ENCODE data around the gene ARID5B. TPM values are rescaled to one million over a fixed set of nuclear protein-coding genes. Genes with fewer than 3 reads are reported as not detected.

Gene ARID5B
- total and polyA plus RNA-seq, 2 experiments from 2014 or later: 53.2 to 55.0 TPM

- no peak overlapping the region for H3K4me3 ChIP-seq
- H3K4me2 ChIP-seq: peak overlapping the region; percentile 9
- TF ChIP-seq EZH2 (IDR thresholded peaks at IDR 0.05; ENCODE audit: borderline replicate concordance) (no peak), EZH2phosphoT487 (IDR thresholded peaks at IDR 0.05; ENCODE audit: low read depth, severe bottlenecking, unreplicated experiment) (no peak), CTCF (IDR thresholded peaks at IDR 0.05; ENCODE audit: poor library complexity) (no peak)
- H3K9me2 ChIP-seq (replicated peaks; ENCODE audit: insufficient read depth): no peaks in the 10 kb centered on the region
- peak overlapping the region; percentile 68 for H3K27ac ChIP-seq
- peaks cover 3% of the 10 kb centered on the region for H4K20me1 ChIP-seq (ENCODE audit: insufficient read depth, poor library complexity, severe bottlenecking)
- peaks cover 6% of the 10 kb centered on the region for H3K36me3 ChIP-seq (replicated peaks; ENCODE audit: insufficient read depth, low read depth)
- 76% methylated on average over 2 of the region's 2 CpGs for WGBS (ENCODE audit: low lambda C conversion rate, missing lambda C conversion rate)
- peaks cover 78% of the 10 kb centered on the region for H3K79me2 ChIP-seq
- no peak for DNase-seq (ENCODE audit: low spot score)
- no peaks in the 10 kb centered on the region for H3K27me3 ChIP-seq
- peaks cover 61% of the 10 kb centered on the region for H3K4me1 ChIP-seq (ENCODE audit: insufficient read depth)
- H2AFZ ChIP-seq: no peak overlapping the region
- no peaks in the 10 kb centered on the region for H3K9me3 ChIP-seq (ENCODE audit: low read depth)
Observed at GRCh38 chr10:62058476-62058875, 157.0 kb downstream of the ARID5B start.

GRCh38 chr10:62058896-62059216, 157.4 kb downstream of the ARID5B start:
- H3K9me3 ChIP-seq (ENCODE audit: low read depth): no peaks in the 10 kb centered on the region
- no peak overlapping the region for H3K4me3 ChIP-seq
- peaks cover 74% of the 10 kb centered on the region for H3K79me2 ChIP-seq
- no peaks in the 10 kb centered on the region for H3K9me2 ChIP-seq (replicated peaks; ENCODE audit: insufficient read depth)
- TF ChIP-seq CTCF (IDR thresholded peaks at IDR 0.05; ENCODE audit: poor library complexity): no peak
- TF ChIP-seq EZH2phosphoT487 (IDR thresholded peaks at IDR 0.05; ENCODE audit: low read depth, severe bottlenecking, unreplicated experiment): no peak
- no peak for TF ChIP-seq EZH2 (IDR thresholded peaks at IDR 0.05; ENCODE audit: borderline replicate concordance)
- H3K4me1 ChIP-seq (ENCODE audit: insufficient read depth): peaks cover 61% of the 10 kb centered on the region
- WGBS (ENCODE audit: low lambda C conversion rate, missing lambda C conversion rate): 29% methylated on average over 1 of the region's 1 CpG
- peak overlapping the region; percentile 9 for H3K4me2 ChIP-seq
- no peaks in the 10 kb centered on the region for H3K27me3 ChIP-seq
- peaks cover 3% of the 10 kb centered on the region for H4K20me1 ChIP-seq (ENCODE audit: insufficient read depth, poor library complexity, severe bottlenecking)
- no peak for DNase-seq (ENCODE audit: low spot score)
- peaks cover 6% of the 10 kb centered on the region for H3K36me3 ChIP-seq (replicated peaks; ENCODE audit: insufficient read depth, low read depth)
- no peak overlapping the region for H2AFZ ChIP-seq
- H3K27ac ChIP-seq: peak overlapping the region; percentile 68

GRCh38 chr10:62059217-62059920, 157.9 kb downstream of the ARID5B start:
- peaks cover 6% of the 10 kb centered on the region for H3K36me3 ChIP-seq (replicated peaks; ENCODE audit: insufficient read depth, low read depth)
- H3K4me1 ChIP-seq (ENCODE audit: insufficient read depth): peaks cover 57% of the 10 kb centered on the region
- H3K9me2 ChIP-seq (replicated peaks; ENCODE audit: insufficient read depth): no peaks in the 10 kb centered on the region
- H3K4me2 ChIP-seq: peak overlapping the region; percentile 9
- H2AFZ ChIP-seq: no peak overlapping the region
- peak overlapping the region; percentile 68 for H3K27ac ChIP-seq
- DNase-seq (ENCODE audit: low spot score): no peak
- WGBS (ENCODE audit: low lambda C conversion rate, missing lambda C conversion rate): 42% methylated on average over 4 of the region's 4 CpGs
- TF ChIP-seq EZH2 (IDR thresholded peaks at IDR 0.05; ENCODE audit: borderline replicate concordance): no peak
- TF ChIP-seq EZH2phosphoT487 (IDR thresholded peaks at IDR 0.05; ENCODE audit: low read depth, severe bottlenecking, unreplicated experiment): no peak
- no peak for TF ChIP-seq CTCF (IDR thresholded peaks at IDR 0.05; ENCODE audit: poor library complexity)
- H3K27me3 ChIP-seq: no peaks in the 10 kb centered on the region
- H3K79me2 ChIP-seq: peaks cover 70% of the 10 kb centered on the region
- H3K4me3 ChIP-seq: no peak overlapping the region
- no peaks in the 10 kb centered on the region for H3K9me3 ChIP-seq (ENCODE audit: low read depth)
- peaks cover 3% of the 10 kb centered on the region for H4K20me1 ChIP-seq (ENCODE audit: insufficient read depth, poor library complexity, severe bottlenecking)
